ENCODE measurements around the gene AP5B1.

The AP5B1 gene, protein sequence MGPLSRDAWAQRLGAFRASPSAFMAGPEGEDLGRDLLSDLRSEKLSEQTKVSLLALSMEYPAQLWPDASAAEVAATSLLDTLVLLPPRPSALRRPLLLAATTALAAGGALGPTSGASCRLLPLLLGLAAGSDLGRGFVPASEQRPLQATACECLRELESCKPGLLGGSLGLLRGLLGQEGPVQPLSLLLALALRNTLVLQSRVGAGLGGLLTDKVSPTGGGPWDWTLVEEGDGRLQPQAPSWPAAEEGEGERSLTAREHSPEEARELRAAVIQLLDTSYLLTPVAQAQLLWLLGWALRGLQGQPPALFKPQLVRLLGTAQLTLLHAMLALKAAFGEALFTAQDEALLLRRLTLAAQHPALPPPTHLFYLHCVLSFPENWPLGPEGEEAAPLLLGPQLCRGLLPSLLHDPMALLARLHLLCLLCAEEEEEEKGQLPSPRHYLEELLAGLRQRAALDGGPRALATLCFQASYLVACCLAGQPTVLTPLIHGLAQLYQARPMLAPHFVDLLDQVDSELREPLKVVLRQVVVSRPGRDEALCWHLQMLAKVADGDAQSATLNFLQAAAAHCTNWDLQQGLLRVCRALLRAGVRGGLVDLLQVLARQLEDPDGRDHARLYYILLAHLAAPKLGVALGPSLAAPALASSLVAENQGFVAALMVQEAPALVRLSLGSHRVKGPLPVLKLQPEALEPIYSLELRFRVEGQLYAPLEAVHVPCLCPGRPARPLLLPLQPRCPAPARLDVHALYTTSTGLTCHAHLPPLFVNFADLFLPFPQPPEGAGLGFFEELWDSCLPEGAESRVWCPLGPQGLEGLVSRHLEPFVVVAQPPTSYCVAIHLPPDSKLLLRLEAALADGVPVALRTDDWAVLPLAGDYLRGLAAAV

DNA sequence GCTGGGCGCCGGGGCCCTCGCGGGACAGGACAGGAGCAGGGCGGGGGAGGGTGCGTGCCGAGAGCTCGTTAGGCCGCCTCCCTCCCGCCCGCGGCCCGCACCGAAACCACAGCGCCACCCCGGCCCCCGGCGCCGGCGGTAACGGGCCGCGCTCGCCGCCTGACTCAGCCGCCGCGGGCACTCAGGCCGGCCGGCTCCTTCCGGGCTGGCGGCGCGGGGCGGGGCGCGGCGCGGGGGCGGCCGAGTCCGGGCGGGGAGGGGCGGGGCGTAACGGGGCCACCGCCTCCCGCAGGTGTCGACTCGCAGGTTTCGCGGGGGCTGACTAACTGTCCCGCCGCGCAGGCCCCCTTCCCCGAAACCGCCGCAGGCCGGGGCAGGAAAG, at the start of gene AP5B1:
Gene AP5B1 (minus strand): TSS at position 207 of the 382 bp plus-strand sequence. CDS start 385 bp downstream, outside the sequence.
- H3K9ac ChIP-seq (ENCODE audit: low read depth, low read length), result no peak within 1 kb of the TSS
- peak within 1 kb of the TSS; percentile 35 for H3K27ac ChIP-seq (ENCODE audit: low read depth, low read length)
- H3K36me3 ChIP-seq (ENCODE audit: control insufficient read depth, insufficient read depth, low read length), result peaks cover 16% of the 10 kb centered on the region
- H3K9me3 ChIP-seq (ENCODE audit: control insufficient read depth, insufficient read depth, low read length), result no peaks in the 10 kb centered on the region
- H3K4me1 ChIP-seq (ENCODE audit: control insufficient read depth, insufficient read depth, low read length), result no peaks in the 10 kb centered on the region
- peak within 1 kb of the TSS; percentile 72 for H3K4me3 ChIP-seq (ENCODE audit: low read depth, low read length)
- peaks cover 39% of the 10 kb centered on the region for H3K27me3 ChIP-seq (ENCODE audit: control insufficient read depth, insufficient read depth, low read length)

DNA sequence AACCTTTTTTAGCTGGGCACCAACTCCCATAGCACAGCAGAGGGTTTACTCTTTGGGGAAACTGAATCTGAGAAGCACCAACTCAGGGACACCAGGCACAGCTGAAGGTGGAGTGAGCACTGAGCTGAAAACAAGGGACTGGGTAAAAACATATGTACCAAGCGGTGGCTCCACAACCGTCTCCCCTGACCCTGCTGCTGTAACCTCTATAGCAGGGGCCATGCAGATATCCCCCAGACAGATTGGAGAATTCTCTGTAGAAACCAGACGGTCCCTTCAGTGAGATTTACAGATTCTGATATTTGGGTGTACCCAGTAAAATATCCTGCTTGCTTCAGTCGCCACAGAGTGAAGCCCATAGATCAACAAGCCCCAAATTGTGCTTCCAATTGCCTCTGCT, 48.7 kb upstream of the AP5B1 start:
- no peaks in the 10 kb centered on the region for H3K36me3 ChIP-seq (ENCODE audit: control insufficient read depth, insufficient read depth, low read length)
- no peak overlapping the region for H3K4me3 ChIP-seq (ENCODE audit: low read depth, low read length)
- no peaks in the 10 kb centered on the region for H3K9me3 ChIP-seq (ENCODE audit: control insufficient read depth, insufficient read depth, low read length)
- H3K27ac ChIP-seq (ENCODE audit: low read depth, low read length), result no peak overlapping the region
- no peak overlapping the region for H3K9ac ChIP-seq (ENCODE audit: low read depth, low read length)
- H3K4me1 ChIP-seq (ENCODE audit: control insufficient read depth, insufficient read depth, low read length), result peaks cover 5% of the 10 kb centered on the region
- peaks cover 18% of the 10 kb centered on the region for H3K27me3 ChIP-seq (ENCODE audit: control insufficient read depth, insufficient read depth, low read length)

DNA sequence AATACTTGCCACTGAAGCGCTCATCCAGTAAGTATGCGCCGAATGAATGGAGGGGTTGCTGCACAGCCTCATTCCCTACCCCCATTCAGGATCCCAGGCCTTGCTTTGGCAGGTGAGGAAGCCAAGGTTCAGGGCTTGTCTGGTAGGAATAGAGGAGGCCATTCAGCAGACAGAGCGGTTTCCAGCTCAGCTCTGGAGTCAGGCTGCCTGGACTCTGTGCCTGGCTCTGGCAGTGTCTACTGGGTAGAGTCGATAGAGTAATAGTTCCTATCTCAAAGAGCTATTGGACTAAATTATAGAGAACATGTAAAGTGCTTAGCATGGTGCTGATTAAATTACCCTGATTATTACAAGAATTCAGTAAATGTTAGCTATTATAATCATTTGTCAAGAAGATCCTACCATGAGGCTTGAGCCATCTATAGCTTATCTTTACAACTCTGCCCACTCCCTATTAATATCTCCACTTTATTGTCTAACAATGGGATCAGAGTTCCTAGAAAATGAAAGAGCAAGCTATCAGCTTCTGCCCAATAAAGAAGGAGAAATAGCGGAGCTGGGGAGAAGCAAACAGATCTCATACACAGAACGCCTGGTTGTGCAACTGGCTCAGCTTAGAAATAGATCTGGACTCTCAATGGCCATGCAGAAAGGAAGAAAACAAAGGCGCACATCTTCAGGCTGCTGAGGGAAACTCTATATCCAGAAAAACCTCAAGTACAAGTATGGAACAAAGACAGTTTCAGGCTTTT, 46.4 kb upstream of the AP5B1 start:
- Histone ChIP-seq H3K4me1 (ENCODE audit: control insufficient read depth, insufficient read depth, low read length) (no peaks in the 10 kb centered on the region), H3K27me3 (ENCODE audit: control insufficient read depth, insufficient read depth, low read length) (0 out of 2 replicates have a peak, but pooled peaks cover 3% of the 10 kb centered on the region), H3K27ac (ENCODE audit: low read depth, low read length) (no peak overlapping the region), H3K4me3 (ENCODE audit: low read depth, low read length) (no peak overlapping the region), H3K9ac (ENCODE audit: low read depth, low read length) (no peak overlapping the region), H3K36me3 (ENCODE audit: control insufficient read depth, insufficient read depth, low read length) (no peaks in the 10 kb centered on the region), H3K9me3 (ENCODE audit: control insufficient read depth, insufficient read depth, low read length) (no peaks in the 10 kb centered on the region)

DNA sequence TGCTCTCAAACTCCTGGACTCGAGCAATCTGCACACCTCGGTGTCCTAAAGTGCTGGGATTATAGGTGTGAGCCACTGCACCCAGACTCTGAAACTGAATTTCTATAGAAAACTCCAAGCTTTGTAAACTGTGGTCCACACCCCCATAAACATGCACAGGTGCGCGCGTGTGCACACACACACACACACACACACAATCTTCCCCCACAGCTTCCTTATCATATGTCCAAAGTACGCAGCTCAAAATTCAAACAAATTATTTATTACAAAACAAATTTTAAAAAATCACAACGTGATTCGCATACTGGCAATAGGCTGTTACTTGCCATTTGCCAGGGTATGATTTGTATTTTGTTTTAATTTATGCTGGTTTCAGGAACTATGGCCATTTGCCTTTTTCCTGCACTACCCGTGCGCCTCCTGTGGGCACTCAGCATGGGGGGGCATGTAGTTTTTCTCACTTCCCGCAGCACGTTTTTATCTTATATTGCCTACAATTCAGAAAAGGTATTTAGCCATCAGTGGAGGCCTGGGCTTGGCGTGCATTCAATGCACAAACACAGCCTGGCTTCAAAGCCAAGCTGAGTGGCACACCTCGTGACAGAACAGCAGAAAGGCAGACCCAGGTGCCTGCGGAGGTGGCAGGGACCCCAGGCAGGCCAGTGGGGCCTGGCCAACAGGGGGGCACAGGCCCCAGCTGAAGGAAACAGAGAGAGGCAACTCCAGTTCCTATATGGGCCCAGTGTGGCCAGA, 42.2 kb upstream of the AP5B1 start:
- Histone ChIP-seq H3K27me3 (ENCODE audit: control insufficient read depth, insufficient read depth, low read length) (peaks cover under 1% of the 10 kb centered on the region; the same call in 1 of the 2 replicates), H3K36me3 (ENCODE audit: control insufficient read depth, insufficient read depth, low read length) (no peaks in the 10 kb centered on the region), H3K27ac (ENCODE audit: low read depth, low read length) (no peak overlapping the region), H3K4me1 (ENCODE audit: control insufficient read depth, insufficient read depth, low read length) (no peaks in the 10 kb centered on the region), H3K4me3 (ENCODE audit: low read depth, low read length) (no peak overlapping the region), H3K9me3 (ENCODE audit: control insufficient read depth, insufficient read depth, low read length) (no peaks in the 10 kb centered on the region), H3K9ac (ENCODE audit: low read depth, low read length) (no peak overlapping the region)

DNA sequence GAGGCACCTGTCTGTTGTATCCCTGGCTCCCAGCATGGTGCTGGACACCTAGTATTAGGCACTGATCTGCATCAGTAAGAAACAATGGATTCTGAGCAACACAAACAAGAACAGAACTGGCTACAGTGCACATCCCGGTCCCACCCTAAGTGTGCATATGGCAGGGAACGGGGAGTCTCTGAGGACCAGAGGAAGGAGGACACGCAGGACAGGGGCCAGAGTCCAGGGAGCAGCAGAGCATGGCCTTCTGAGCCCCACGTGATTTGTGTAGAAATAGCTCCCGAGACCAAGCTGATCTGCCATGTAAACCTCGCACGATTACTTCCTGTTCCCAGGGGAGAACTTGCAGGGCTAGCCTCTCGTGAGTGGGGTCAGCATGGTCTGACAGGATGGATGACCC, 40.3 kb upstream of the AP5B1 start:
- no peaks in the 10 kb centered on the region for H3K9me3 ChIP-seq (ENCODE audit: control insufficient read depth, insufficient read depth, low read length)
- H3K4me1 ChIP-seq (ENCODE audit: control insufficient read depth, insufficient read depth, low read length), result peaks cover 2% of the 10 kb centered on the region; the same call in 1 of the 2 replicates
- no peak overlapping the region for H3K9ac ChIP-seq (ENCODE audit: low read depth, low read length)
- peaks cover 8% of the 10 kb centered on the region for H3K27me3 ChIP-seq (ENCODE audit: control insufficient read depth, insufficient read depth, low read length)
- no peak overlapping the region for H3K27ac ChIP-seq (ENCODE audit: low read depth, low read length)
- H3K36me3 ChIP-seq (ENCODE audit: control insufficient read depth, insufficient read depth, low read length), result no peaks in the 10 kb centered on the region
- H3K4me3 ChIP-seq (ENCODE audit: low read depth, low read length), result no peak overlapping the region

DNA sequence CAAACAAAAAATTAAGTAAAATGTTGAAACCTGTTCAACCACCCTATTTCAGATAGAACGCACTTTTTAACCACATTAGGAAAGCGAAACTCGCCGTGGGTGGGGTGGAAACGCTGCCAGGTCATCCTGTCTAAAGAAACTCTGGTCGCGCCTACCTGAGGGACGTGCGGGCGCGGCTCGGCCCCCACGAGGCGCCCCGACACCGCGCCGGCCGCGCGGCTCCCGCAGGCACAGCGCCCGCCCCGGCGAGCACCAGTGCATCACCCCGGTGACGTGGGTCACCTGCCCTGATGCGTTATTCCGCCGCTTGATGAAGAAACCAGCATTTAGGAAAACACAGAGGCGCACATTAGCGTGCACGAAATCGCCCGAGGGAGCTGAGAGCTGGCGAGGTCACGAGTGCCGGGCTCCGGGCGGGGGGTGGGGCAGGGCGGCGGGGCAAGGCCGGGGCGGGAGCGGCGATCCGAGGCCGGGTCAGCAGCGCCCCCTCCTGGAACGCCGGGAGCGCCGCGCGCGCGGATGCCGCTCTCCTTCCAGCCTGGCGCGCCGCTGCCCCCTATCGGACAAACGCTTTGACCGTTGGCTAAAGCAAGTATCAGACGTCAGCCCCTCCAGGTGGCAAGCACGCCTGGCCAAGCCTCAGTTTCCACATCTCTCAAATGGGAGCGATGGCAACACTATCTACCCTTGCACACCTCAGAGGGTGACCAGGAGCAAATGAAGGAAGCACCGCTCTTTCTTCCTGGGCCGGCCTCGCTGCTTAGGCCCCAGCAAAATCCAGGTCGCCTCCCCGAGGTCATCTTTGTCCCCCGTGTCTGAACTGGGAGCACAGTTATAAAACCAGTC, 37.3 kb upstream of the AP5B1 start:
- no peak overlapping the region for H3K27ac ChIP-seq (ENCODE audit: low read depth, low read length)
- no peaks in the 10 kb centered on the region for H3K36me3 ChIP-seq (ENCODE audit: control insufficient read depth, insufficient read depth, low read length)
- H3K4me1 ChIP-seq (ENCODE audit: control insufficient read depth, insufficient read depth, low read length), result peaks cover 2% of the 10 kb centered on the region; the same call in 1 of the 2 replicates
- H3K4me3 ChIP-seq (ENCODE audit: low read depth, low read length), result peak overlapping the region; percentile 76
- peaks cover 8% of the 10 kb centered on the region for H3K27me3 ChIP-seq (ENCODE audit: control insufficient read depth, insufficient read depth, low read length)
- no peaks in the 10 kb centered on the region for H3K9me3 ChIP-seq (ENCODE audit: control insufficient read depth, insufficient read depth, low read length)
- peak overlapping the region; percentile 62 for H3K9ac ChIP-seq (ENCODE audit: low read depth, low read length)

DNA sequence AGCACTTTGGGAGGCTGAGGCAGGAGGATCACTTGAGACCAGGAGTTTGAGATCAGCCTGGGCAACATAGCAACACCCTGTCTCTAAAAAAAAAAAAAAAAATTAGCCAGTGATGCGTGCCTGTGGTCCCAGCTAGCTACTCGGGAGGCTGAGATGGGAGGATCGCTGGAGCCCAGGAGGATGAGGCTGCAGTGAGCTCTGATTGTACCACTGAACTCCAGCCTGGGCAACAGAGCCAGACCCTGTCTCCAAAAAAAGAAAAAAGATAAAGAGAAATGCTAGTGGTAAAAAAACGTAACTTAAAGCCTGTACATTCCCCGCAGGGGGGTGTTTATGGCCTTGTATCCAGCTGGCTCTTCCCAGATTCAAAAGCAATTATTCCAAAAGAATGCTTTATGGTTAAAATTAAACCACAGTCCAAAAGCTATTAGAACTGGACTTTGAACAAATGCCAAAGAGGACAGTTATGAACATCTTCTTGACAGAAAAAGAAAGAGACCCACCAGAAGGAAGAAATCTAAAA, 36.6 kb upstream of the AP5B1 start:
- H3K9ac ChIP-seq (ENCODE audit: low read depth, low read length), result peak overlapping the region; percentile 62
- H3K4me1 ChIP-seq (ENCODE audit: control insufficient read depth, insufficient read depth, low read length), result peaks cover 2% of the 10 kb centered on the region; the same call in 1 of the 2 replicates
- H3K36me3 ChIP-seq (ENCODE audit: control insufficient read depth, insufficient read depth, low read length), result no peaks in the 10 kb centered on the region
- H3K27ac ChIP-seq (ENCODE audit: low read depth, low read length), result no peak overlapping the region
- H3K4me3 ChIP-seq (ENCODE audit: low read depth, low read length), result peak overlapping the region; percentile 76
- no peaks in the 10 kb centered on the region for H3K9me3 ChIP-seq (ENCODE audit: control insufficient read depth, insufficient read depth, low read length)
- H3K27me3 ChIP-seq (ENCODE audit: control insufficient read depth, insufficient read depth, low read length), result peaks cover 8% of the 10 kb centered on the region

DNA sequence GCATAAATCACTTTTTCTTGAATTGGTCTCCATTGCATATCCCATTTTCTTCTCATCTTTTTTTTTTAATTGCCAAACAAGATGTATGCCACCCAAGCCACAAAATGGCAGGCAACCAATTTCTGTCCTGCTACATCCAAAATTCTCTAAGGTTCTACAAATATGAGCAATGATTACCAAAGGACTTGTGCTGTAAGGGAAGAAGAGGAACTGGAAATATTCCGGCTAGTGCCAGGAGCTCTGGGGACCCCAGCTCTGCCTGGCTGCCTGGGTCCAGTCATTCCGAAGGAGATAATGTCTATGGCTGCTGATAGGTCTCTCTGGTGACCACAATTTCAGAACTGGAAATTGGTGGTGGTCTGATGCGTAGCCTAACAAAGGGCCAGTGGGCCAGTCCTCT, 35.9 kb upstream of the AP5B1 start:
- Histone ChIP-seq H3K4me1 (ENCODE audit: control insufficient read depth, insufficient read depth, low read length) (peaks cover 2% of the 10 kb centered on the region; the same call in 1 of the 2 replicates), H3K27ac (ENCODE audit: low read depth, low read length) (no peak overlapping the region), H3K9me3 (ENCODE audit: control insufficient read depth, insufficient read depth, low read length) (no peaks in the 10 kb centered on the region), H3K36me3 (ENCODE audit: control insufficient read depth, insufficient read depth, low read length) (no peaks in the 10 kb centered on the region), H3K9ac (ENCODE audit: low read depth, low read length) (no peak overlapping the region), H3K27me3 (ENCODE audit: control insufficient read depth, insufficient read depth, low read length) (peaks cover 8% of the 10 kb centered on the region), H3K4me3 (ENCODE audit: low read depth, low read length) (no peak overlapping the region)

DNA sequence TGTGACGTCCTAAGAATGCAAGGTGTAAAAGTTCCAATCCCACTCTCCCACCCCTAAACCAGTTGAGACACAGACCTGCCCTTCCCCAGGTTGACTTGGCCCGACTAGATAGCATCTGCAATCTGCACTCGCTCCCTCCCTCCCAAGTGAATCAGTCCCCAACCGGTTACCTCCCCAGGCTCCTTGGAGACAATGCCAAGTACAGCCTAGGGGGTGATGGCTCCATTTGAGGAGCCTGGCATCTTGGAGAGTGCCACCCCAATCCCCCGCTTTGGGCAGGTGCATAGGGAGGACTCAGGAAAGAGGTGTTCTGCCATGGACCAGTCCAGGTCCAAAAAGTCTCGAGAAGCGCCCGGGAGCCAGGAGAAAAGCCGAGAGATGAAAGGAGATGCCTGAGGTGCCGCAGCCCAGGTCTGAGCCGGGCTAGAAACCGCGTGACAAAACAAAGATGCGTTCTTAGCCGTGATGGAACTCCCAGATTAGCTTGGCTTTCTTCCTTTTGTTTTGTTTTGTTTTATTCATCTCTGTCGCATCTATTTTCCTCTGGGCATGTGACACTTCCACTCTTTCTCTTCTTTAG, 34.3 kb upstream of the AP5B1 start:
- Histone ChIP-seq H3K36me3 (ENCODE audit: control insufficient read depth, insufficient read depth, low read length) (no peaks in the 10 kb centered on the region), H3K4me3 (ENCODE audit: low read depth, low read length) (no peak overlapping the region), H3K4me1 (ENCODE audit: control insufficient read depth, insufficient read depth, low read length) (peaks cover 2% of the 10 kb centered on the region; the same call in 1 of the 2 replicates), H3K27me3 (ENCODE audit: control insufficient read depth, insufficient read depth, low read length) (peaks cover 8% of the 10 kb centered on the region), H3K9me3 (ENCODE audit: control insufficient read depth, insufficient read depth, low read length) (no peaks in the 10 kb centered on the region), H3K27ac (ENCODE audit: low read depth, low read length) (no peak overlapping the region), H3K9ac (ENCODE audit: low read depth, low read length) (no peak overlapping the region)
